ENCODE measurements around the gene FBXO24.
"Not testable (repeated sequence)": the region's sequence is repeated elsewhere in the genome, so short reads cannot be mapped to it uniquely, and the experiment has no call there.

Gene FBXO24

GRCh38 chr7:100586266-100587025 lies at the start of gene FBXO24:
TSS of gene FBXO24 (plus strand) at chr7:100586328. CDS start at chr7:100586626, 298 bp downstream.
- peak; percentile 100 for DNase-seq (ENCODE audit: low read depth)

GRCh38 chr7:100536695-100537094 lies 49.4 kb upstream of the FBXO24 start:
- not testable (repeated sequence) for DNase-seq (ENCODE audit: low read depth)

- no peak for DNase-seq (ENCODE audit: low read depth)
These were observed 47.8 kb upstream of the FBXO24 start for GRCh38 chr7:100538348-100538653.

GRCh38 chr7:100538654-100539435 lies 47.3 kb upstream of the FBXO24 start, which contains the start of gene AGFG2:
TSS of gene AGFG2 (plus strand) at chr7:100539203. CDS start at chr7:100539347, 144 bp downstream.
- peak; percentile 96 for DNase-seq (ENCODE audit: low read depth)

GRCh38 chr7:100539436-100540006 lies 46.6 kb upstream of the FBXO24 start:
- no peak for DNase-seq (ENCODE audit: low read depth)

GRCh38 chr7:100540073-100540723 lies 45.9 kb upstream of the FBXO24 start:
- DNase-seq (ENCODE audit: low read depth) = no peak

GRCh38 chr7:100541309-100541708 lies 44.8 kb upstream of the FBXO24 start:
- not testable (repeated sequence) for DNase-seq (ENCODE audit: low read depth)

GRCh38 chr7:100543586-100543985 lies 42.5 kb upstream of the FBXO24 start:
- no peak for DNase-seq (ENCODE audit: low read depth)

- no peak for DNase-seq (ENCODE audit: low read depth)
These were observed 41.7 kb upstream of the FBXO24 start for GRCh38 chr7:100544386-100544785.

- no peak for DNase-seq (ENCODE audit: low read depth)
These were observed 41.2 kb upstream of the FBXO24 start for GRCh38 chr7:100544967-100545359.

GRCh38 chr7:100545360-100546128 lies 40.6 kb upstream of the FBXO24 start:
- DNase-seq (ENCODE audit: low read depth) = peak; percentile 67

- no peak for DNase-seq (ENCODE audit: low read depth)
These were observed 39.8 kb upstream of the FBXO24 start for GRCh38 chr7:100546129-100546925.

- no peak for DNase-seq (ENCODE audit: low read depth)
These were observed 39.0 kb upstream of the FBXO24 start for GRCh38 chr7:100546926-100547800.

GRCh38 chr7:100547872-100548271 lies 38.3 kb upstream of the FBXO24 start:
- DNase-seq (ENCODE audit: low read depth) = no peak

- DNase-seq (ENCODE audit: low read depth) = not testable (repeated sequence)
These were observed 37.7 kb upstream of the FBXO24 start for GRCh38 chr7:100548446-100548845.

- no peak for DNase-seq (ENCODE audit: low read depth)
These were observed 33.6 kb upstream of the FBXO24 start for GRCh38 chr7:100552532-100552931.

- DNase-seq (ENCODE audit: low read depth) = no peak
These were observed 33.1 kb upstream of the FBXO24 start for GRCh38 chr7:100553032-100553431.

- no peak for DNase-seq (ENCODE audit: low read depth)
These were observed 30.4 kb upstream of the FBXO24 start for GRCh38 chr7:100555701-100556100.

- DNase-seq (ENCODE audit: low read depth) = no peak
These were observed 29.6 kb upstream of the FBXO24 start for GRCh38 chr7:100556541-100556940.

- DNase-seq (ENCODE audit: low read depth) = no peak
These were observed 27.0 kb upstream of the FBXO24 start for GRCh38 chr7:100559127-100559526.
